ENCODE measurements around the gene TLE2. TPM values are rescaled to one million over a fixed set of nuclear protein-coding genes. Genes with fewer than 3 reads are reported as not detected.

The TLE2 gene
- total and polyA plus RNA-seq, 9 of the 15 experiments (the other 6 are each of a cell fraction or from before 2014, with no cell fraction given) = 0.35 to 13.1 (median 6.2) TPM

- TF ChIP-seq E2F1 (CRISPR knock-in tag; IDR thresholded peaks at IDR 0.05) (no peak), ZNF121 (CRISPR knock-in tag; conservative IDR thresholded peaks at IDR 0.05) (no peak), BMI1 (IDR thresholded peaks at IDR 0.05; ENCODE audit: low read length) (peak; percentile 83), KAT7 (CRISPR knock-in tag; IDR thresholded peaks at IDR 0.05; ENCODE audit: borderline replicate concordance) (no peak), ZSCAN29 (IDR thresholded peaks at IDR 0.05) (peak; percentile 82), IRF9 (tag; IDR thresholded peaks at IDR 0.05) (no peak), MXI1 (IDR thresholded peaks at IDR 0.05; ENCODE audit: low read depth, low read length) (no peak), RFX7 (CRISPR knock-in tag; IDR thresholded peaks at IDR 0.05) (no peak), MYBL2 (IDR thresholded peaks at IDR 0.05; ENCODE audit: low read depth) (no peak), MYBL2 (CRISPR knock-in tag; IDR thresholded peaks at IDR 0.05; ENCODE audit: borderline replicate concordance) (no peak), CSDE1 (IDR thresholded peaks at IDR 0.05) (peak in 1 of 2 experiments; percentile 85; a peak in 2 of 4 replicates), TEAD4 (IDR thresholded peaks at IDR 0.05; ENCODE audit: low read length) (no peak), TEAD4 (CRISPR knock-in tag; IDR thresholded peaks at IDR 0.05; ENCODE audit: borderline replicate concordance) (no peak), ZBTB40 (IDR thresholded peaks at IDR 0.05) (no peak), ZBTB40 (CRISPR knock-in tag; IDR thresholded peaks at IDR 0.05) (no peak), ZNF57 (CRISPR knock-in tag; IDR thresholded peaks at IDR 0.05) (no peak), ARID3B (CRISPR knock-in tag; IDR thresholded peaks at IDR 0.05; ENCODE audit: borderline replicate concordance) (no peak)
Observed at GRCh38 chr19:3012621-3013262, 16.3 kb downstream of the TLE2 start (continued).
